Measurements from ENCODE around the gene LACRT.

Gene LACRT

GRCh38 chr12:54608156-54608555 lies 26.5 kb downstream of the LACRT start:
- H2AFZ ChIP-seq (ENCODE audit: low read length) = no peak overlapping the region
- H3F3A ChIP-seq (ENCODE audit: insufficient read depth, low read length) = no peaks in the 10 kb centered on the region
- no peak for TF ChIP-seq EZH2 (IDR thresholded peaks at IDR 0.05; ENCODE audit: borderline replicate concordance, low read length)
- TF ChIP-seq CTCF (IDR thresholded peaks at IDR 0.05; ENCODE audit: low read length) = no peak
- H3K27me3 ChIP-seq (ENCODE audit: insufficient read depth, low read length) = 0 out of 2 replicates have a peak, but pooled peaks cover 3% of the 10 kb centered on the region
- no peaks in the 10 kb centered on the region for H3K4me1 ChIP-seq (ENCODE audit: insufficient read depth, low read length, severe bottlenecking)
- no peaks in the 10 kb centered on the region for H3K9me3 ChIP-seq (ENCODE audit: low read length)
- H4K20me1 ChIP-seq (ENCODE audit: insufficient read depth, low read length) = no peaks in the 10 kb centered on the region
- no peak overlapping the region for H3K4me2 ChIP-seq (ENCODE audit: low read length)
- H3K4me3 ChIP-seq (ENCODE audit: low read depth, low read length, poor library complexity, severe bottlenecking) = no peak overlapping the region
- H3K9me2 ChIP-seq (ENCODE audit: low read depth, low read length) = no peaks in the 10 kb centered on the region
- H3K9ac ChIP-seq (ENCODE audit: low read length) = no peak overlapping the region
- H3K36me3 ChIP-seq (ENCODE audit: insufficient read depth, low read length) = no peaks in the 10 kb centered on the region
- H3K27ac ChIP-seq (ENCODE audit: low read depth, low read length, poor library complexity, severe bottlenecking) = no peak overlapping the region
- no peaks in the 10 kb centered on the region for H3K79me2 ChIP-seq (ENCODE audit: insufficient read depth, low read length)

GRCh38 chr12:54606556-54606955 lies 28.1 kb downstream of the LACRT start:
- Histone ChIP-seq H3K4me1 (ENCODE audit: insufficient read depth, low read length, severe bottlenecking) (no peaks in the 10 kb centered on the region), H3K27me3 (ENCODE audit: insufficient read depth, low read length) (no peaks in the 10 kb centered on the region), H3K4me3 (ENCODE audit: low read depth, low read length, poor library complexity, severe bottlenecking) (no peak overlapping the region), H4K20me1 (ENCODE audit: insufficient read depth, low read length) (no peaks in the 10 kb centered on the region), H3F3A (ENCODE audit: insufficient read depth, low read length) (no peaks in the 10 kb centered on the region), H3K4me2 (ENCODE audit: low read length) (no peak overlapping the region), H3K9me3 (ENCODE audit: low read length) (no peaks in the 10 kb centered on the region), H2AFZ (ENCODE audit: low read length) (no peak overlapping the region), H3K36me3 (ENCODE audit: insufficient read depth, low read length) (no peaks in the 10 kb centered on the region), H3K27ac (ENCODE audit: low read depth, low read length, poor library complexity, severe bottlenecking) (no peak overlapping the region), H3K9ac (ENCODE audit: low read length) (no peak overlapping the region), H3K9me2 (ENCODE audit: low read depth, low read length) (no peaks in the 10 kb centered on the region), H3K79me2 (ENCODE audit: insufficient read depth, low read length) (no peaks in the 10 kb centered on the region)
- TF ChIP-seq CTCF (IDR thresholded peaks at IDR 0.05; ENCODE audit: low read length) = no peak
- TF ChIP-seq EZH2 (IDR thresholded peaks at IDR 0.05; ENCODE audit: borderline replicate concordance, low read length) = no peak

- Histone ChIP-seq H2AFZ (ENCODE audit: low read length) (no peak overlapping the region), H3K9me3 (ENCODE audit: low read length) (no peaks in the 10 kb centered on the region), H4K20me1 (ENCODE audit: insufficient read depth, low read length) (no peaks in the 10 kb centered on the region), H3K4me1 (ENCODE audit: insufficient read depth, low read length, severe bottlenecking) (no peaks in the 10 kb centered on the region), H3K79me2 (ENCODE audit: insufficient read depth, low read length) (no peaks in the 10 kb centered on the region), H3K9ac (ENCODE audit: low read length) (no peak overlapping the region), H3F3A (ENCODE audit: insufficient read depth, low read length) (no peaks in the 10 kb centered on the region), H3K4me2 (ENCODE audit: low read length) (no peak overlapping the region), H3K27ac (ENCODE audit: low read depth, low read length, poor library complexity, severe bottlenecking) (no peak overlapping the region), H3K27me3 (ENCODE audit: insufficient read depth, low read length) (no peaks in the 10 kb centered on the region), H3K36me3 (ENCODE audit: insufficient read depth, low read length) (no peaks in the 10 kb centered on the region), H3K4me3 (ENCODE audit: low read depth, low read length, poor library complexity, severe bottlenecking) (no peak overlapping the region), H3K9me2 (ENCODE audit: low read depth, low read length) (no peaks in the 10 kb centered on the region)
- TF ChIP-seq EZH2 (IDR thresholded peaks at IDR 0.05; ENCODE audit: borderline replicate concordance, low read length) (no peak), CTCF (IDR thresholded peaks at IDR 0.05; ENCODE audit: low read length) (no peak)
These were observed 29.3 kb downstream of the LACRT start for GRCh38 chr12:54605138-54605970.

Measured in OCI-LY1 (cell line).